HG03521 (cell line): ENCODE results near the gene SORCS2.

Experiments used
- ATAC-seq: cut with Tn5 transposase; IDR thresholded peaks from one replicate; pipeline ENCODE4 v1.9.1; 2021; ENCODE audit warnings: mild to moderate bottlenecking, moderate library complexity; ENCODE audit not compliant: unreplicated experiment

SORCS2 gene

DNA sequence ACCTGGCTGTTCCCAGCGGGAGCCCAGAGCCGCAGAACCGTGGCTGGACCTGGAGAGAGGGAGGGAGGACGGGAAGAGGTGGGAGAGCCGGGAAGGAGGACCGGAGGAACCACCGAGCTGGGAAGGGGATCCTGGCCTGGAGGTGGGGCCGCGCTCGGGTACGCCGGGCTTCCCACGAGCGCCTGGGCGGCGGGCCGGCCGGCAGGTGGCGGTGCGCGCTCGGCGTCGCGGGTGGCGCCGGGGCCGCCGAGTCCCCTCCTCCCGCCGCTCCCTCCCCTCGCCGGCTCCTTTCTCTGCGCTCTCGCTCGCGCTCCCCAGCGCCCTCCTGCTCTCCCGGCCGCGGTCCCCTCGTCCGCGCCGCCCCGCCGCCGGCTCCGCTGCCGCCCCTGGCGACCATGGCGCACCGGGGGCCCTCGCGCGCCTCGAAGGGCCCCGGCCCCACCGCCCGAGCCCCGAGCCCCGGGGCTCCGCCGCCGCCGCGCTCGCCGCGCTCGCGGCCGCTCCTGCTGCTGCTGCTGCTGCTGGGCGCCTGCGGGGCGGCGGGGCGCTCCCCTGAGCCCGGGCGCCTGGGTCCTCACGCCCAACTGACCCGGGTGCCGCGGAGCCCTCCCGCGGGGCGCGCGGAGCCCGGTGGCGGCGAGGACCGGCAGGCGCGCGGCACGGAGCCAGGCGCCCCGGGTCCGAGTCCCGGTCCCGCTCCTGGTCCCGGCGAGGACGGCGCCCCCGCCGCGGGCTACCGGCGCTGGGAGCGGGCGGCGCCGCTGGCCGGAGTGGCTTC lies at the start of gene SORCS2:
Gene SORCS2, plus strand, starts transcription at position 287 of the 778 bp plus-strand sequence.
- ATAC-seq: no peak

DNA sequence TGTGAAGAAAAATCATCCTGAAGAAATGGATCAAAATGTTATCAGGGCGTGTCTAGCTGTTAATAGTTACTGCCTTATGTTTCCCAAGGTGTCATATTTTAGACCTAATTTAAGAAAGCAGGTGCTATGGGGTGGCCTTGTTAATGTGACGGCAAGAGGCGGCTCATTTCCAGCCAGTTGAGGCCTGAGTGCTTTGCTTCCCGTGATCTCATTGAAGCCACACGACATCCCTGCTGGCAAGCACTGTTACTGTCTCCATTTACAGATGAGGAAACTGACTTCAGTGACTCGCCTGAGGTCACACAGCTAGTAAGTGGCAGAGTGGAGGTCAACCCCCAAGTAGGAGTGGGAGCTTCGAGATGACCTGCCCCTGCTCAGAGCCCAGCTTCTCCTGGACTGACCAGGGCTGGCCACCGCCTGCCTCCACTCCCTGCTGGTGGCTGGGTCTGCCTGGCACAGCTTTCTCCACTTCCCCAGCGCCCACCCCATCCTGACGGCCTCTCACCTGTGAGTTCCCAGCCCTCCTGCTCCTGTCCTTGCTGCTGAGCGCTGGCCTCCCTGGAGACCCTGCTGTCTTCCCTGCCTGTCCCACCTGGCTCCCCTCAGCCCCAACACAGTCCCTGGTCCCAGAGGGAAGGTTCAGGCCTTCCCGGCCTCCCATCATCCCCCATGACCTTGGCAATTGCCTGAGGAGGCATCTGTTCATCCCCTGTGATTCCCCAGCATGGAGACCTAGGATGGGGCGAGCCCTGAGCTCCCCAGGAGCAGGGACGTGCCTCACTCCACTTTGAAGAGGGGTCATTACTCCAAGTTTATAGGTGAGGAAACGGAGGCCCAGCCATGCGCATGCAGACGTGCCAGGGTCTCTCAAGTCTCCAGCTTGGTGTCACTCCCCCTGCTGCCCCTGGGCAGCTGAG lies 47.7 kb upstream of the SORCS2 start:
- ATAC-seq: no peak

DNA sequence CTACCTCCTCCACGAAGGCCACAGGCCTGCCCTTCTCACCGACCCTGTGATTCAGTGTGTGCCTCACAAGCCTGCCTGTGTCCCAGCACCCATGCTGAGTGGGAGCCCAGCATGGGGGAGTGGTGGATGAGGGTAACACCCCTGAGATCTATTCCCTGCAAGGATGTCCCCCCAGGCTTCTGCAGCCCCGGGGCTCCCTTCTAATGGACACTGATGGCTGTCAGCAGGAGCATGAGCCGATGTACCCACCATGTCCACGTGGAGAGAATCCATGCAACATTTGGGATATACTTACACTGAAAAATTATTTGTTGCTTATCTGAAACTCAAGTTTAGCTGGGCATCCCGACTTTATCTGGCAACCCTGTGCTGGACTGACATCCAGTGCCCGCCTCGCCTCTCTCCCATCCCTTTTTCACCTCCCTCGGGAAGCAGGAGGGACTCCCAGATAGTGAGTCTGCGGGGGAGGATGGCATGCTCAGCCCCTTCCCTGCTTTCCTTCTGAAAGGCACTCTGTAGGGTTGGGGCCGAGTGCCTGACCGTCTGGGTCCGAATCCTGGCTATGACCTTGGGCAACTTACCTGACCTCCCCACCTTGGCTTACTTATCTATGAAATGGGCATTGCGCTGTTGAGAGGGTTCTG lies 46.9 kb upstream of the SORCS2 start:
- no peak for ATAC-seq

- no peak for ATAC-seq
Measured at GRCh38 chr4:7146059-7146785, 46.1 kb upstream of the SORCS2 start.

DNA sequence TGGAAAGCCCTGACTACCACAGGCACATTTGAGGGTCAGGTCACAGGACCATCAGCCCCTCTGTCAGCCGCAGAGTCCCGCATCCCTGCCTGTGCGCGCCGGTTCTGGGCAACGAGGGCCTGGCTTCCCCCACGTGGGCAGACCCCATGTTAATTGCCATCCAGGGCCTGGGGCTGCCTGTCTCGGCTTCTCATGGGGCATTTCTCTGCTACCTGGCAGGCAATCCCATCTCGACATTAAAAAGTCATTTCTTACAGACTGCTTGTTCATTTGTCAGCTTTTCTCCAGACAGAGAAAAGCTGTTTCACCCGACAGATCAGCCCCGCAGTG lies 45.6 kb upstream of the SORCS2 start:
- ATAC-seq: no peak

DNA sequence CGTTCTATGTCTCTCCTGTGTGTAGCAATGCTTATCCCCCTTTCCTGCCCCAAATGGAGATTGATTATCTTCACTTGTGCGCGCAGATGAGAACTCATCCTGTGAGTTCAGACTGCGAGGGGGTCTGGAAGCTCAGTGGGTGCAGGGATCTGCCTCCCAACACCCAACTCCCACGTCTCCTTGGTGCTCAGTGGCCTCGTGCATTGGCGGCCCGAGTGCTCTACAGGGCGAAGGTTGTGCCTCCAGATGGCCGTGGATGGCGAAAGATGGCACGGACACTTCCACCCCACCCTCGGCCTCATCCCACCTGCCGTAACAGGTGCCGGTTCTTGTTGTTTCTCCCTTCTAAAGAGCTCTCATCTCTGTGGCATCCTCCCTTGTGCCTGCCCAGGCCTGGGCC lies 45.1 kb upstream of the SORCS2 start:
- no peak for ATAC-seq

- ATAC-seq: no peak
Measured at GRCh38 chr4:7147661-7148310, 44.6 kb upstream of the SORCS2 start.

DNA sequence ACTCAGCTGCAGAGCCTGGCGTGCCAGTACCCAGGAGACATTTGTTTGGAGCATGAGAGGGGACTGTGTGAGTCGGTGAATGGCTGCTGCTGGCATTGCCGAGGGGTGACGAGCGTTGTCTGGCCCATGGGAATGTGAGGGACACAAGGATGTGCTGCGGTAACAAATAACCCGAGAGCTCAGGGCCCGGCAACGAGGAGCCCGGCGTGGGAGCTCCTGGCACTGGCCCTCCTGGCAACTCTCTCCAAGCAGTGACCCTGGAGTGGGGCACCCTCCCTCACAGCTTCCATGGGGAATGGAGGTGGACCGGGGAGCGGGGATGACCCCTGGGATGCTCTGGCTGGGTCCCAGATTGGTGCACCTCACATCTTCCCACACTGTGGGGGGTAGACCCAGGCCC lies 44.0 kb upstream of the SORCS2 start:
- no peak for ATAC-seq

DNA sequence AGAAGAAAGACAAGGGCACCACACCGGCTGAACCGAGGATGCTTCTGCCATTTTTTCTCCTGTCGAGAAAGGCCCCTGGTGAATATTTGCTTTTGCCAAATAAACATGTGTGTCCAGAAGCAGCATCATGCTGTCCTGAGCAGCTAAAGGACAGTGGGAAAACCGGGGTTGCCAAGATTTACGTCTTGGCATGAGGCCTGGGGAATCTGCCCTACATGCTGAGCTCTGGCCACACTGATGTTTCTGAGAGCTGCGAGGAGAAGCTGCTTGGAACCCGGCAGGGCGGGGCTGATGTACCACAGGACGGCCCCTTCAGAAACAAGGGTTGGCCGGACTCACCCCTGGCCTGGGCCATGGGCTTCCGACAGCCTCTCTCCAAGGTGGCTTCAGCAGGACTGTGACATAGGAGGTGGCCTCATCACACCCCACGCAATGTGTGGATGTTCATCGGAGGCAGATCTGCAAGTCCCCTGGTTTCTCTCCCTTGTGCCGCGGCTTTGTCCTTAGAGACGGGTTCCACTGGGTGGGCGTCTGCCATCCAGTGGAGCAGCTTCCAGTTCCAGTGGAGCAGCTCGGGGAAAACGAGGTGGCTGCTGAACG lies 42.2 kb upstream of the SORCS2 start:
- no peak for ATAC-seq

- ATAC-seq: no peak
Measured at GRCh38 chr4:7151668-7152227, 40.6 kb upstream of the SORCS2 start.

GRCh38 chr4:7153711-7154110 lies 38.6 kb upstream of the SORCS2 start:
- no peak for ATAC-seq

DNA sequence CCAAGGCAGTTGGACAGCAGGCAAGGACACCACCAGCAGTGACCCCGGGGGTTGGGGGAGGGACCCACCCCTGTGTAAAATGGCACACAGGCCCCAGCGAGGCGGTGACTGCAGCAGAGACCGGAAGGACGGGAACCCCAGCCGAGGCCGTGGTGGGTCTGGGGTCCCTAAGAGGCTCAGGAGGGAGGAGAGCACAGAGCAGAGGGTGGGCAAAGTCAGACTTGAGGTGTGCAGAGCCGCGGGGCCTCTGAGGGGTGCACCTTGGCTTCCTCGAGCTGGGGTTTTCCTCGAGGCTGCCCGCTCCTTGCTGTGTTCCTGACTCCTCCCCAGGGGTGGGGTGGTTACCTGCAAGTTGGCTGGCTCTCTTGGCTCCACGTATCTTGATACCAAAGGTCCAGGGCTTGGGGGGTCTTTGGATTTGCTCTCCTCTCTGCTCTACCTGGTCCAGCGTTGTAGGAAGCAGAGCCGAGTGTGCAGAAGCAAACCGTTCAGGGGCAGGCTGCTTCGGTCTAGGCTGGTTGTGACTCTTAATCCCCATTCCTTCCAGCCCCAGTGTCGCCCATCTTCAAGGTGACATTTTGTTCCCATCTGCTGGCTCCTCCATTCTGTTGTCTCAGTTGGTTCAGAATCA lies 37.9 kb upstream of the SORCS2 start:
- no peak for ATAC-seq

GRCh38 chr4:7155590-7156071 lies 36.7 kb upstream of the SORCS2 start:
- no peak for ATAC-seq

DNA sequence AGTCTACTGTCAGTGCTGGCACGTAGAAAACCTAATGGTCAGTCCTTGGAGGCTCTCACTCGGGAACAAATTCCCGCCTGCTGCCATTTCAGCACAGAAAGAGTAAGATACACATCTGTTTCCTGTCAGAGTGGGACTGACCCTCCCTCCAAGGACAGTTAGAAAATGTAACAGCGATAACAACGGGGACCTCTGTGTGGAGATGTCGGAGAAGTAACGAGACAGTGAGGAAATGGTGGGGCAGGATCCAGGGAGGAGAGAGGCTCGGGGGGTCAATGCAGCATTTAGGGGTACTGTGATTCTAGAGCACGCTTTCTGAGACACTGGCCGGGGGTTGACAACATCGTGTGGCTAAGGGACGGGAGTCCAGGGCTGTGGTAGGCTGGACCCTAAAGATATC lies 36.0 kb upstream of the SORCS2 start:
- no peak for ATAC-seq

GRCh38 chr4:7156761-7157488 lies 35.4 kb upstream of the SORCS2 start:
- no peak for ATAC-seq

DNA sequence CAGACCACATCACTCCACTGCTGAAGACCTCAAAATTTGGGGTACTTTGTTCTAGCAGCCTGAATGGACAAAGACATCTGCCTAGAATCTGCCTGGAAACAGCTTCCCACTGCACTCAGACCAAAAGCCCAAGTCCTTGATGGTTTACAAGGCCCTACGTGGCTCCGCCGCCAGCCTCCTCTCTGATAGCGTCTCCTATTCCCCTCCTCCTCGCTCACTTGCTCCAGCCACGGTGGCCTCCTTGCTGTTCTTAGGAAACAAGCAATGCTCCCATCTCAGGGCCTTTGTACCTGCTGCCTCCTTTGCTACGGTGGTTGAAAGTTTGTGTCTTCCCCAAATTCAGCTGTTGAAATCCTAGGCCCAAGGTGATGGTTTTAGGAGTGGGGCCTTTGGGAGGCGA lies 34.7 kb upstream of the SORCS2 start:
- no peak for ATAC-seq

DNA sequence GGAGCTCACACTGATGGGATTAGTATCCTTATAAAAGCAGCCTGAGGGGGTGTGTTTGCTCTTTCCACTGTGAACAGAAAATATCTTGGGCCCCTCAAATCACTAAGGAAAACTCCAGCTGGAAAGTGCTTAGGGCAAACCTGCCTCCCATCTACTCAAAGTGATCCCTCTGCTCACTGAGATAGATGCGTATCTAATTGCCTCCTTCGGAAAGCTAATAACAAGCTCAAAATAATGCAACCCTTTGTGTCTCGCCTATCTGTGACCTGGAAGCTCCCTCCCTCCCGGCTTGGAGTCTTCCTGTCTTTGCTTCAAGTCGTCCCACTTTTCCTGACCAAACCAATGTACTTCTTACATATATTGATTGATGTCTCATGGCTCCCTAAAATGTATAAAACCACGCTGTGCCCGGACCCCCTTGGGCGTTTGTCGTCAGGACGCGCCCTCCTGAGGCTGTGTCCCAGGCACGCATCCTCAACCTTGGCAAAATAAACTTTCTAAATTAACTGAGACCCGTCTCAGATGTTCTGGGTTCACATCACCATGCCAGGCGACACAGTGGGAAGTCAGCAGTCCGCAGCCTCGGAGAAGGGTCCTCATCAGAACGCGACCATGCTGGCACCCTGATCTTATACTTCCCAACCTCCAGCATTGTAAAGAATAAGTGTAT lies 34.1 kb upstream of the SORCS2 start:
- ATAC-seq: no peak

DNA sequence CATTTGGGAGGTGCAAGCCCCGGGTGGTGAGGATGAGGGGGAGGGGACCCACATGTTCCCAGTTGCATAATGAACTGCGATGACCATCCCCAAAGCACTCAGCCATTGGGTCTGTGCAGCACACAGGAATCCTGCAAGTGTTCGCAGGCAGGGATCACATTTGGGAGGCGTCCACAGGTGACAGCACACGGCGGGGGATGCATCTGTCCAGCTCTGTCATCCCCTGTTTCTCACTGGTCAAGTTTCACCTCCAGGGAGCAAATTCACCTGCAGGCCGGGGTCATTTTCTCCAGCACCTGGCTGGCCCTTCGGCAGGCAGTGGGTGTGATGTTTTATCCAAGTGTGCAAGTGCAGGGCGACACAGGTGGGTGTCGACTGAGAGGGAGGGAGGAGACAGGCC lies 33.3 kb upstream of the SORCS2 start:
- no peak for ATAC-seq
